Right lobe of liver (tissue), 4 donors: Measurements from ENCODE around the gene TENM4.

Source experiments
- POLR2A ChIP-seq: fragments of 450-650 bp; IDR thresholded peaks from one replicate; pipeline ENCODE4 v1.6.1; 2017; ENCODE audit warnings: antibody characterized with exemption, mild to moderate bottlenecking
- TF ChIP-seq, protein P1 (sequence below), 4 donors: fragments of 200-600 bp in 3 of 4; fragments of 450-650 bp in 1 of 4; IDR thresholded peaks; one replicate each; pipeline versions ENCODE4 v1.5.1 to v1.8.0; 2016 to 2022; ENCODE audit warnings: antibody characterized with exemption in 4 of 4, mild to moderate bottlenecking in 2 of 4
- donor health status: DM: no; HTN: no; CAD: no.
- donor health status: DM: no; HTN: no; CAD: no.
- donor health status: DM: no; HTN: yes; CAD: no.

- TF ChIP-seq, protein P1, sequence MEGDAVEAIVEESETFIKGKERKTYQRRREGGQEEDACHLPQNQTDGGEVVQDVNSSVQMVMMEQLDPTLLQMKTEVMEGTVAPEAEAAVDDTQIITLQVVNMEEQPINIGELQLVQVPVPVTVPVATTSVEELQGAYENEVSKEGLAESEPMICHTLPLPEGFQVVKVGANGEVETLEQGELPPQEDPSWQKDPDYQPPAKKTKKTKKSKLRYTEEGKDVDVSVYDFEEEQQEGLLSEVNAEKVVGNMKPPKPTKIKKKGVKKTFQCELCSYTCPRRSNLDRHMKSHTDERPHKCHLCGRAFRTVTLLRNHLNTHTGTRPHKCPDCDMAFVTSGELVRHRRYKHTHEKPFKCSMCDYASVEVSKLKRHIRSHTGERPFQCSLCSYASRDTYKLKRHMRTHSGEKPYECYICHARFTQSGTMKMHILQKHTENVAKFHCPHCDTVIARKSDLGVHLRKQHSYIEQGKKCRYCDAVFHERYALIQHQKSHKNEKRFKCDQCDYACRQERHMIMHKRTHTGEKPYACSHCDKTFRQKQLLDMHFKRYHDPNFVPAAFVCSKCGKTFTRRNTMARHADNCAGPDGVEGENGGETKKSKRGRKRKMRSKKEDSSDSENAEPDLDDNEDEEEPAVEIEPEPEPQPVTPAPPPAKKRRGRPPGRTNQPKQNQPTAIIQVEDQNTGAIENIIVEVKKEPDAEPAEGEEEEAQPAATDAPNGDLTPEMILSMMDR (IDR thresholded peaks at IDR 0.05), result no peak
- TF ChIP-seq POLR2A, result no peak
Observed at GRCh38 chr11:78662811-78663210, 778.0 kb downstream of the TENM4 start.
